Vagina (tissue), 2 donors: ENCODE results near the gene CGNL1. TPM values are rescaled to one million over a fixed set of nuclear protein-coding genes. Genes with fewer than 3 reads are reported as not detected.

Experiments used
- DNase-seq, 2 donors: peaks; one replicate each; pipeline ENCODE4 v3.0.0-alpha.2; 2017; ENCODE audit errors: extremely low spot score in 2 of 2
- H3K27ac ChIP-seq: fragments of 200-600 bp; sonication (generic); one replicate; pipeline ENCODE4 v1.5.1; 2019
- H3K27me3 ChIP-seq: fragments of 200-600 bp; sonication (generic); one replicate; pipeline ENCODE4 v1.5.1; 2019
- H3K36me3 ChIP-seq, 2 donors: fragments of 200-600 bp; sonication (generic); one replicate each; pipeline ENCODE4 v1.5.1; 2017 to 2019
- H3K4me1 ChIP-seq: fragments of 200-600 bp; sonication (generic); one replicate; pipeline ENCODE4 v1.5.1; 2019
- H3K4me3 ChIP-seq, 2 donors: fragments of 200-600 bp; sonication (generic); 1 replicate in 1 of 2; 2 replicates in 1 of 2; pipeline ENCODE4 v1.5.1; 2016 to 2019
- H3K9me3 ChIP-seq: fragments of 200-600 bp; sonication (generic); one replicate; pipeline ENCODE4 v1.5.1; 2019
- CTCF ChIP-seq, 3 experiments: fragments of 450-650 bp in 2 of 3; fragments of 200-600 bp in 1 of 3; sonication (generic) in 1 of 3; IDR thresholded peaks; one replicate each; pipeline ENCODE4 v1.5.1; 2017 to 2019; ENCODE audit warnings: antibody characterized with exemption in 3 of 3, mild to moderate bottlenecking in 2 of 3, moderate library complexity in 2 of 3
- POLR2A ChIP-seq, 2 donors: fragments of 450-650 bp; IDR thresholded peaks; one replicate each; pipeline ENCODE4 v1.6.1; 2017; ENCODE audit warnings: antibody characterized with exemption in 2 of 2, mild to moderate bottlenecking in 2 of 2, moderate library complexity in 2 of 2
- POLR2AphosphoS5 ChIP-seq, 2 donors: sonication (generic); formaldehyde crosslinking; IDR thresholded peaks; one replicate each; pipeline ENCODE4 v1.9.0; 2017; ENCODE audit warnings: antibody characterized with exemption in 2 of 2, mild to moderate bottlenecking in 2 of 2, low read depth in 1 of 2; ENCODE audit not compliant: insufficient read depth in 1 of 2
- intact Hi-C: fragments of 100-400 bp; cut with DNase I; formaldehyde crosslinking; loops from one replicate; pipeline ENCODE4 v1.15.1; 2023
- total RNA-seq: library from RNA; depleted of rRNA; stranded (reverse); fragments of >200 nt; gene quantifications from one replicate; pipeline ENCODE4 v1.2.3, GENCODE V29; 2016

The CGNL1 gene
- total RNA-seq, 1 donor from 2014 or later, result 38.3 TPM

DNA sequence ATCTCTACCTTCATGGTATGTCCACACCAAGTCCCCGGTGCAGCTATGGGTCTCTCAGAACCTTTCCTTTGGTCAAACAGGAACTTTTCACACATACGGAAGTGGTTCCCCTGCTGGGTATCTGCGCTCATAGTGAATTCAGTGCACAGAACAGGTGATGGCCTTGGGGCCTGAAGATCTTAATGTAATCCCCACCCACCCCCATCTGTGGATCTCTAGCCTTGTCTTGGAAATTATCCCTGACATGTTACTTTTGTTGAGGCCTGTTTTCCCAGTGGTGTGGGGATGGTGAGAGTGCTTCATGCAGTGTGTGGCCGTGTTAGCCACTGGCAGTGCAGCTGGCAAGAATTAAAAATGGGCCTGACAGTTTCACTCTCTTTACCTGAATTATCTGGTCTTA lies 143.5 kb downstream of the CGNL1 start:
- TF ChIP-seq POLR2A (IDR thresholded peaks at IDR 0.05) (no peak), POLR2AphosphoS5 (IDR thresholded peaks at IDR 0.05; ENCODE audit: insufficient read depth in 1 of 2, low read depth in 1 of 2) (no peak), CTCF (IDR thresholded peaks at IDR 0.05) (no peak)
- intact Hi-C loops, result loop anchor here (5.0 to 10.0 kb wide), 2 partner anchors 178 to 375 kb away; no protein-coding TSS in a partner anchor
- Histone ChIP-seq H3K4me3 (no peak overlapping the region), H3K9me3 (no peaks in the 10 kb centered on the region), H3K27ac (no peak overlapping the region), H3K27me3 (no peaks in the 10 kb centered on the region), H3K4me1 (peaks cover 9% of the 10 kb centered on the region), H3K36me3 (no peaks in the 10 kb centered on the region)
- no peak for DNase-seq

- Histone ChIP-seq H3K36me3 (no peaks in the 10 kb centered on the region), H3K9me3 (no peaks in the 10 kb centered on the region), H3K27ac (no peak overlapping the region), H3K4me1 (peaks cover 13% of the 10 kb centered on the region), H3K4me3 (no peak overlapping the region), H3K27me3 (no peaks in the 10 kb centered on the region)
- intact Hi-C loops, result loop anchor here (5.0 to 10.0 kb wide), 2 partner anchors 179 to 377 kb away; no protein-coding TSS in a partner anchor
- DNase-seq, result no peak
- TF ChIP-seq POLR2A (IDR thresholded peaks at IDR 0.05) (no peak), CTCF (IDR thresholded peaks at IDR 0.05) (no peak), POLR2AphosphoS5 (IDR thresholded peaks at IDR 0.05; ENCODE audit: insufficient read depth in 1 of 2, low read depth in 1 of 2) (no peak)
Observed at GRCh38 chr15:57521503-57521902, 145.2 kb downstream of the CGNL1 start.

DNA sequence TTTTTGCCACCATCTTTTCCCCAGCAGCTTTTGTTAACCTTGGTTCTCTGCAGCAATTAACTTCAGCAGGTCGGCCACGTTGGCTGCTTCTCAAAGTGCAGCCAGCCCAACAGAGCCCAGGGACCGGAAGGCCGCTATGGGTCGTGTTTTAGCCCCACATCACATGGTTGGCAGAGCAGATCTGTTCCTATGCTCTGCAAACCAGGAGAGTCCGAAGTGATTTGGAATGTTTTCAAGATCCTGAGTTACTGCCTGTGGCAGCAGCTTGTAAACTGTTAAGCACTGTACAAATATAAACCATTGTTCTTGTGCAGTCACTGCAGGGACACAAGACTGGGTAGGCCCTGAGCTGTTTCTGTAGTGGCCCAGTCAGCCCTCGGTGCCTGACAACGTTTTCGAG lies 145.8 kb downstream of the CGNL1 start:
- no peak for TF ChIP-seq POLR2A (IDR thresholded peaks at IDR 0.05)
- no peak for TF ChIP-seq POLR2AphosphoS5 (IDR thresholded peaks at IDR 0.05; ENCODE audit: insufficient read depth in 1 of 2, low read depth in 1 of 2)
- TF ChIP-seq CTCF (IDR thresholded peaks at IDR 0.05), result no peak
- DNase-seq, result no peak
- H3K27me3 ChIP-seq, result no peaks in the 10 kb centered on the region
- intact Hi-C loops, result loop anchor here (5.0 to 10.0 kb wide), 2 partner anchors 180 to 377 kb away; no protein-coding TSS in a partner anchor
- no peak overlapping the region for H3K27ac ChIP-seq
- H3K4me3 ChIP-seq, result no peak overlapping the region
- H3K36me3 ChIP-seq, result no peaks in the 10 kb centered on the region
- peaks cover 20% of the 10 kb centered on the region for H3K4me1 ChIP-seq
- no peaks in the 10 kb centered on the region for H3K9me3 ChIP-seq

- no peak for DNase-seq
- intact Hi-C loops, result loop anchor here (10.0 kb wide), 1 partner anchor 381 kb away; no protein-coding TSS in a partner anchor
- H3K4me3 ChIP-seq, result no peak overlapping the region
- H3K4me1 ChIP-seq, result peaks cover 35% of the 10 kb centered on the region
- H3K27ac ChIP-seq, result peak overlapping the region; percentile 45
- H3K27me3 ChIP-seq, result no peaks in the 10 kb centered on the region
- H3K9me3 ChIP-seq, result no peaks in the 10 kb centered on the region
- H3K36me3 ChIP-seq, result no peaks in the 10 kb centered on the region
- TF ChIP-seq POLR2A (IDR thresholded peaks at IDR 0.05) (no peak), POLR2AphosphoS5 (IDR thresholded peaks at IDR 0.05; ENCODE audit: insufficient read depth in 1 of 2, low read depth in 1 of 2) (no peak), CTCF (IDR thresholded peaks at IDR 0.05) (no peak)
Observed at GRCh38 chr15:57525581-57525980, 149.3 kb downstream of the CGNL1 start.

- TF ChIP-seq CTCF (IDR thresholded peaks at IDR 0.05), result no peak
- no peak for TF ChIP-seq POLR2A (IDR thresholded peaks at IDR 0.05)
- no peak for TF ChIP-seq POLR2AphosphoS5 (IDR thresholded peaks at IDR 0.05; ENCODE audit: insufficient read depth in 1 of 2, low read depth in 1 of 2)
- H3K4me1 ChIP-seq, result peaks cover 35% of the 10 kb centered on the region
- DNase-seq, result no peak
- H3K36me3 ChIP-seq, result no peaks in the 10 kb centered on the region
- intact Hi-C loops, result loop anchor here (10.0 kb wide), 1 partner anchor 381 kb away; no protein-coding TSS in a partner anchor
- H3K27ac ChIP-seq, result peak overlapping the region; percentile 45
- H3K9me3 ChIP-seq, result no peaks in the 10 kb centered on the region
- H3K27me3 ChIP-seq, result no peaks in the 10 kb centered on the region
- H3K4me3 ChIP-seq, result no peak overlapping the region
Observed at GRCh38 chr15:57526076-57526475, 149.8 kb downstream of the CGNL1 start.
